NCI-H82 (cell line): ENCODE measurements around the gene SLC26A11.
"Not testable (repeated sequence)": the region's sequence is repeated elsewhere in the genome, so short reads cannot be mapped to it uniquely, and the experiment has no call there.

Experiments
- DNase-seq: peaks from one replicate; lab custom pipeline; 2025; lab: John Stamatoyannopoulos, UW

SLC26A11 gene

DNA sequence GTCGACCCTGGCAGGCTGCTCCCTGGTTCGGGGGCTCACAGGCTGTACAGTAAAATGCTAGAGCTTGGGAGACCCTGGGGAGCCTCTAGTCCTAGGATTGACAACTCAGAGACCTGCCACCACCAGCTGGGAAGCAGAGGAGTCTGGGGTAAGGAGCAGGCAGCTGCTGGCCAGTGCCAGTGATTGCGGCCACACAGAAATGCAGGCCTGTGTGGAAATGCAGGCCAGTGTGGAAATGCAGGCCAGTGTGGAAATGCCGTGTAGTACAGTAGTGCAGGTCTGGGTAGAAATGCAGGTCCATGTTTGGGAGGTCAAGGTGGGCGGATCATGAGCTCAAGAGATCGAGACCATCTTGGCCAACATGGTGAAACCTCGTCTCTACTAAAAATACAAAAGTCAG is 23.6 kb upstream of the SLC26A11 start:
- DNase-seq, result no peak

DNA sequence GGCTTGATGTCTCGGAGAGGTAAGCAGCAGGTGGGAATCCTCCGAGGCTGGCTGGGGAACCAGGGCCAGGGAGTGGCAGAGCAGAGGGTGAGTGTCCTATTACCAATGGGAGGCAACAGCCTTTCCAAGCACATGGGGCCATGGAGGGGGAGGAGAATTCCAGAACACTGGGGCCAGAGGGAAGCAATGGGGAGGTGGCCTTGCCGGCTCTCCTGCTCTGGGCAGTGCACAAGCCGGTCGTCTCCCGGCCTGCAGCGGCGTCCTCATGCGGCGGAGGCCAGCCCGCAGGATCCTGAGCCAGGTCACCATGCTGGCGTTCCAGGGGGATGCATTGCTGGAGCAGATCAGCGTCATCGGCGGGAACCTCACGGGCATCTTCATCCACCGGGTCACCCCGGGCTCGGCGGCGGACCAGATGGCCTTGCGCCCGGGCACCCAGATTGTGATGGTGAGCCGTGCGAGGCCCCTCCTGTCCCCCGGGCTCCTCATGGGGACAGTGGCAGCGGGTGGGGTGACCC is 22.0 kb upstream of the SLC26A11 start:
- DNase-seq, result peak; percentile 17

DNA sequence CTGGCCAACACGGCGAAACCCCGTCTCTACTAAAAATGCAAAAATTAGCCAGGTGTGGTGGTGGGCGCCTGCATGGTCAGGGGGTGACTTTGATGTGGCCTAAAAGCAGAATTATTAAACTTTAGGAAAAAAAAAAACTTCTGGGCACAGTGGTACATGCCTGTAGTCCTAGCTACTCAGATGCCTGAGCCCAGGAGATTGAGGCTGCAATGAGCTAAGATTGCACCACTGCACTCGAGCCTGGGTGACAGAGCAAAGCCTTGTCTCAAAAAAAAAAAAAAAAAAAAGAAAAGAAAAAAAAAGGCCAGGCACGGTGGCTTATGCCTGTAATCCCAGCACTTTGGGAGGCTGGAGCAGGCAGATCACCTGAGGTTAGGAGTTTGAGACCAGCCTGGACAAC is 20.9 kb upstream of the SLC26A11 start:
- not testable (repeated sequence) for DNase-seq

DNA sequence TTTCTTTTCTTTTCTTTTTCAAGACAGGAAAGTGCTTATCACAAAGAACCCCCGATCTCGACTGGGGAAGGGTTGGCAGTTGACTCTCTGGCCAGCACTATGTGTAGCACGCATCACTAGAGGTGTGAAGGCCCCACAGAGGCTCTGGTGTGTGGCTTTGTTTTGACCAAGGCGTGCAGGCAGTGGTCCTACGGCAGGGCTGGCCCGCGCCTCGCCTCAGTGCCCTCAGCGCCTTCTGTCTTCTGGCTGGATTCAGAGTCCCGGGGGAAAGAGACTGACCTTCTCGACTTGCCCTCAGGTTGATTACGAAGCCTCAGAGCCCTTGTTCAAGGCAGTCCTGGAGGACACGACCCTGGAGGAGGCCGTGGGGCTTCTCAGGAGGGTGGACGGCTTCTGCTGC is 18.8 kb upstream of the SLC26A11 start:
- DNase-seq, result no peak

DNA sequence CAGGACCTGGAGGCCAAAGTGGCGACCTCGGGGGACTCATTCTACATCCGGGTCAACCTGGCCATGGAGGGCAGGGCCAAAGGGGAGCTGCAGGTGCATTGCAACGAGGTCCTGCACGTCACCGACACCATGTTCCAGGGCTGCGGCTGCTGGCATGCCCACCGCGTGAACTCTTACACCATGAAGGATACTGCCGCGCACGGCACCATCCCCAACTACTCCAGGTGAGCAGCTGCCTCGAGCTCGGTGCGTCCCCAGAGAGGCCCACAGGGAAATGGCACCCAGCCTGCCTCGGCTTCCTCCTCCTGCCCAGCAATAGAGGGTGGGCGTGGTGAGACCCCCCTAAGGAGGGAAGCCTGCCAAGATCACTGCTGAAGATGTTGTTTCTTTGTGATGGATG is 18.0 kb upstream of the SLC26A11 start:
- no peak for DNase-seq

DNA sequence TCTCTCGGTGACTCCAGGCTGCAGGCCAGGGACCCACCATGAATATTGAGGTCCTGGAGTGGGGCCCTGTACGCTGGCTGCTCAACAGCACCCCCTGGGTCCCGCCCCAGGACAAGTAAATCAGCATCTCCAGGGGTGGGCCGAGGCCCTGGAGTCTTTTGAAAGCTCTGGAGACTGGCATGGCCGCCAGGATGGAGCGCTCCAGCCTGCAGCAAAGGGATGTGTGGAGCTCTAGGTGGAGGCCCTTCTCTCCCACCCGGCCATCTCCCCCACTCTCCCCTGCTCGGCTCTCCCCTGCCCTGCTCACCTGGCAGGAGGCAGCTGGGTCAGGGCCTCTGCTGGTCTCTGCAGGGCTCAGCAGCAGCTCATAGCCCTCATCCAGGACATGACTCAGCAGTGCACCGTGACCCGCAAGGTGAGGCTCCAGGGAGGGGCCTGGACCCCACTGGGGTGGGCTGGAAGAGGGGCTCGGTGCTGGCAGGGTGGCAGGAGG is 16.7 kb upstream of the SLC26A11 start:
- no peak for DNase-seq

DNA sequence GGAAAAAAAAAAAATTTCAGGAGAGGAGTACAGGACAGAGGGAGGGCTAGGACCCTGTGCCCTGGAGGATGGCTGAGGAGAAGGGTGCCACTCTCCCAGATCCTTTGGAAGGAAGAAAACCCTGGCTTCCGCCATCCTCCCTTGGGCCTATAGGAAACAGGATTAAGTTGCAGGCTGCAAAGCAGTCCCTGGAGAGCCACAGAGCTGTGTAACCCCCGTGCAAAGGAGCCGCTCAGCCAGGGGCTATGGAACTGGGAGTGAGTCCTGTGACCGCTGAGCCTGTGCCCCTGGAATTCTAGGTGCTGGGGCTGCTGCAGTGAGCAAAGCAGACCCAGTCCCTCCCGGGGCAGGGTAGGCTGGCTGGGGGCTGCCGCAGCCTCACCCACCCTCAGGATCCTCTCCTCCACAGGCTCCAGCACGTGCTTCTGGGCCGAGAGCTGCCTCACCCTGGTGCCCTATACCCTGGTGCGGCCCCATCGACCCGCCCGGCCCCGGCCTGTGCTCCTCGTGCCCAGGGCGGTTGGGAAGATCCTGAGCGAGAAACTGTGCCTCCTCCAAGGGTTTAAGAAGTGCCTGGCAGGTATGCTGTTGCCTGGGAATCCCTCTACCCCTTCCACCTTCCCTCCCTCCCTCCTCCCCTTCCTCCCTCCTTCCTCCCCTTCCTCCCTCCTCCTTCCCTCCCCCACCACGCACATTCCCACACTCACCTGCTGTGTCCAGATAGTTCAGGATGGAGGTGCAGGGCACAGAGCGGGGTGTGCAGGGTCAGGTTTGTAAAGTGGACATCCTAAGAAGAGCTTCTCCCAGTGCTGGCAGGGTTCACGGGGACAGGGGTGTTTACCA is 15.4 kb upstream of the SLC26A11 start:
- DNase-seq, result peak; percentile 85

DNA sequence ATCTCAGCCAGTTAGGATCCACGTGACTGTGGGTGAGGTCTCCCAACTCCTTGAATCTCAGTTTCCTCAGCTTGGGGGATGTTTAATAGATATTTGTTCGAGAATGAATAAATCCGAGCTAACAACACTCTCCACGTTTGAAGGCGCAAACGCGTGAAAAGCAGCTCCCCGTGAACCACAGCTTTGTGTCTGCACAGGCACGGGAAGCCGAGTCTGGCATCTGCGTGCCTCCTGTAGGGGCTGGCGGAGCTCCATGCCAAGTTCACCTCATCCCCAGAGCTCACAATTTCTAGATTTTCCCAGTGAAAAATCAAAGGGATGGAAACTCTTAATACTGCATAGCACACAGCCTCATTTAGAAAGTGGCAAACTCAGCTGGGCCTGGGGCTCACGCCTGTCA is 14.4 kb upstream of the SLC26A11 start:
- DNase-seq, result no peak

DNA sequence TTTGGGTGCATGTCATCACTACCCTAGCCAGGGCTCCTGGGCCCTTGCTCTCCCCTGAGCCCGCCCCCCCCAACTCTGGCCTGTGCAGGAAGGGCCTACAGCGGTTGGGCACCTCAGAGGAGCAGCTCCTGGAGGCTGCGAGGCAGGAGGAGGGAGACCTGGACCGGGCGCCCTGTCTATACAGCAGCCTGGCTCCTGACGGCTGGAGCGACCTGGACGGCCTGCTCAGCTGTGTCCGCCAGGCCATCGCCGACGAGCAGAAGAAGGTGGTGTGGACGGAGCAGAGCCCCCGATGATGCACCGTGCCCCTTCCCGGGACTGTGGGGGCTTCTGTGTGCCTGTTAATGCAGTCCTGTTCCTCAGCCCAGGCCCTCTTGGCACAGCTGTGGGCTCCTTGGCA is 12.2 kb upstream of the SLC26A11 start:
- DNase-seq, result no peak

DNA sequence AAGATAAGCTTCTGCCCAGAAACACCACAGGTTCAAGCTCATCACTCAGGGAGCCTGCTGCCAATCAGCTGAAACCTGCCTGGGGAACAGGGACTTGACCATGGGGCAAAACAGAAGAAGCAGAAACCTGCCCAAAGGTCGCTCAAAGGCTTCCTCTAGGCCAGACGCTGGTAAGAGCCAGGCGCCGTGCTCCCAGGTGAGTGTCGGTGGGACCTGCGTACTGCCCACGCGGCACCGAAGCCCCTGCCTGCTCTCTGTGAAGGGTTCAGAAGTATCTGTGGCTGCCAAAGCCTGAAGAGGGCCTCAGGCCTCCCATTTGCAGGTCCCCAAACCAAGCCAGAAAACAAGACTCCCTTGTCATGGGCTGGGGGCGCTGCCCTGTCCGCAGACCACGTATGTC is 10.5 kb upstream of the SLC26A11 start:
- DNase-seq, result no peak

DNA sequence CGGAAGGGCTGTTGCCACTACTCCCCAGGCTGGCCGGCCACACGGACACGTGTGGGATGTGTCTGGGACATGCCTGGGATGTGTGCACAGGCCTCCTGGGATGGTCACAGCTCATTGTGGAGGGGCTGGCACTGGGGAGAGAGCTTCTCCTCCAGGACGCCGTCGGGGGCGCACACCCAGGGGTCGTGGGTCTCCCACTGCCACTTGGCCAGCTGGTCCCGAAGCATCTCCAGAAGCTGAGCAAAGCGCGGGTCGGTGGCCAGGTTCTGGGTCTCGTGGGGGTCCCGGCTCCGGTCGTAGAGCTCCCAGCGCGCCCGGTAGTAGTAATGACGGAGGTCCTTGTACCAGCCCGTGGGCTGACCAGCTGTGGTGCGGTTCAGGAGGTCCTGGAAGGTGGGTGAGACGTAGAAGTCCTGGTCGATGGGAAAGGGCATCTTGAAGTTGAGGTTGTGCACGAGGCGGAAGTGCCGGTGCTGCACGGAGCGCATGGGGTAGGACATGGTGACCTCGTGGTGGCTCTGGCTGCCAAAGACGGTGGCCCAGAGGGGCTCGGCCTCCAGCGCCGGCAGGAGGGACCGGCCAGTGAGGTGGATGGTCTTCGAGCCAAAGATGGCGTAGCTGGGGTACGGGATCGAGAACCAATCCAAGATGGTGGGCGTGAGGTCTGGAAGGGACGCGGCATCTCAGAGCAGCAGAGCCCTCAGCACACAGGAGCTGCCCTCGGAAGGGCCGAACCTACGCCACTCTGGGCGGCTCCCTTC is 9.7 kb upstream of the SLC26A11 start:
- DNase-seq, result no peak

DNA sequence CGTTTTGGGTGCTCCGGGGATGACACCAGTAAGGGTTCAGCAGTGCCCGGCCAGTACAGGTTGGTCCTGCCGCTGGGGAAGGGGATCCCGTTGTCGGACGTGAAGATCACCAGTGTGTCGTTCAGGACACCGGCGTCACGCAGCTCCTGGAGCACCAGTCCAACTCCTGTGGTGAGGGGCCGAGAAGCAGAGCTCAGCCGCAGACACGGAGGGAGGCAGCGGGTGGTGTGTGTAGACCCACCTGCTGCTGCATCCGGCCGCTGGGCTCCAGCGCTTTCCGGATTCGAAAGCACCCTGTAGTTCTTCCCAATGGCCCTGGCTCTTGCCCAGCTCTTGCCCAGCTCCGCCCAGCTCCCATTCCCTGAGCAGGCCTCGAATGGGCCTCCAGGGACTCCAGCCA is 8.1 kb upstream of the SLC26A11 start:
- no peak for DNase-seq

DNA sequence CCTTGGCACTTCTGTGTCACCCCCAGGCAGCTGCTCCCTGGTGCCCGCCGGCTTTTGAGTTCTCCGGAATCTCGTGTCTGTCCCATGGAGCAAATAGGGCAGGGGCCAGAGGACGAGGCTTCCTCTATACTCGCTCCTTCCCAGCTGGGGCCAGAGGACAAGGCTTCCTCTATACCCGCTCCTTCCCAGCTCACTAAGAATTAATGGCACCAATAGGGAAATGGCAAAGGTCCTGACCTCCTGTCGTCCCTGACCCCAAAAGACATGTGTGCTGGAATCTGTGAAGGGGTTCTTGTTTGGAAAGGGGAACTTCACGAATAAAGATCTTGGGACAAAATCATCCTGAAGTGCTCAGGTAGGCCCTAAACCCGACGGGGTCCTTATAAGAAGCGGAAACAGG is 7.7 kb upstream of the SLC26A11 start:
- no peak for DNase-seq

DNA sequence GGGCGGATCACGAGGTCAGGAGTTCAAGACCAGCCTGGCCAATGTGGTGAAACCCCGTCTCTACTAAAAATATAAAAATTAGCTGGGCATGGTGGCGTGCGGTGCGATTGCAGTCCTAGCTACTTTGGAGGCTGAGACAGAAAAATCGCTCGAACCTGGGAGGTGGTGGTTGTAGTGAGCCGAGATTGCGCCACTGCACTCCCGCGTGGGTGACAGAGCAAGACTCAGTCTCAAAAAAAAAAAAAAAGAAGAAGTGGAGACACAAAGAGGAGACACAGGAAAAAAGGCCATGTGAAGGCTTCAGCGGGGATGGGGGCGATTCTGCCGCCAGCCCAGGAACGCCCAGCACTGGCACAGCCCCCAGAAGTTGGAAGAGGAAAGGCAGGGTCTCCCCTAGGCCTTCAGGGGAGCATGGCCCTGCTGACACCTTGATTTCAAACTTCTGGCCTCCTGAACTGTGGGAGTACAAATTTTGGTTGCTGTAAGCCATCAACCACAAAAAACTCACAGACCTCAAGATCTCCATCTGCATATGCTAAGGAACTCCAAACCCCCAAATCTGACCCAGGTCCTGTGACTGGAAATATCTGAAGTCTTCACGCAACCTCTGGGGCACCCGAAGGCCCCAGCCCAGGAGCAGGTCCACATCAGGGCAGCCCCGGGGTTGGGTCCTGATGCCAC is 7.1 kb upstream of the SLC26A11 start:
- no peak for DNase-seq

DNA sequence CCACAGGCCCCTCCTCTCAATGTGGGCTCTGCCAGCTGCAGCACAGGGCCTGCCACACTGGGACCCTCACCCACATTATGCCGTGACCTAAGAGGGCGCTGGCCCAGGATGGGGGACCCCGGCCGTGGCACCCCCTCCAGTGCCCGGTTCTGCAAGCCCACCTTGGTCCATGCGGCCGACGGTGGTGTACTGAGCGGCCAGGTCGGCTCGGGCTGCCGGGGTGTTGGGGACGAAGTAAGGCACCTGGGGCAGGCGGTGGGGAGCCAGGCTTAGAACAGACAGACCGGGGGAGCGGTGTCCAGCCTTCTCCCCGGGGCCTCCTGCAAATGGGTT is 6.6 kb upstream of the SLC26A11 start:
- no peak for DNase-seq

DNA sequence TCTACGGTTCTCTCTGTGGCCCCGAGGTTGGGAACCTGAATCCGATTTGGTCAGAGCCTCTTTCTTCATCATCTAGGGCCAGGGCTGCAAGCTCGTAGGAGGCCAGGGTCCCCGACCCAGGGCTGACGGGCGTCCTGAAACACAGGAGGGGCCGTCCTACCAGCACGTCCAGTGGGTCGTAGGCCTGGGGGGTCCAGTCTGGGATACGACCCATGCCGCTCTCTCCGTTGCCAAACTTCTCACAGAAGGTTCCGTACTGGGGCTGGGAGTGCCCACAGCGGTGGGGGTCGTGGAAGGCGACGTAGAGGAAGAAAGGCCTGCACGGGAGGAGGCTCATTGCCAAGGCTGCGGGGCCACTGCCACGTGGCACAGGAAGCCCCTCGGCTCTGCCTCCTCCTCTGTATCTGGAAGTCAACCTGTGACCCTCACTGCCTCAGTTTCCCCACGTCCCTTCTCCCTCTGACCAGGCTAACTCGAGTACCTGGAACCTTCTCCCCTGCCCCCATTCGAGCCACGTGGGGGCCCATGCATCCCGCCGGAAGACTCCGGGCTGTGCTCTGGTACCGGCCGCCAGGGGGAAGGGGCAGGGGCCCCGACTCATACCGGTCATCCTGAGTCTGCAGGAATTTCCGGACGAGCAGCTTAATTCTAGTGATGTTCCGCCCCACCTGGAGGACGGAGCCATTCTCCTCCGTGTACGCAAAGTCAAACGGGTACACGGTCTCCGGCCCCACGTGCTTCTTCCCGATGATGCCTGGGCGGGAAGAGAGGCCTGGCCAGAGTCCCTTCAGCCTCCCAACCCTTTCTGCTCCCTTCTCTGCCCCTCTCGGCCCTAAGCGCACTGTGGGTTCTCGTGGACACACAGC is 6.0 kb upstream of the SLC26A11 start:
- no peak for DNase-seq

DNA sequence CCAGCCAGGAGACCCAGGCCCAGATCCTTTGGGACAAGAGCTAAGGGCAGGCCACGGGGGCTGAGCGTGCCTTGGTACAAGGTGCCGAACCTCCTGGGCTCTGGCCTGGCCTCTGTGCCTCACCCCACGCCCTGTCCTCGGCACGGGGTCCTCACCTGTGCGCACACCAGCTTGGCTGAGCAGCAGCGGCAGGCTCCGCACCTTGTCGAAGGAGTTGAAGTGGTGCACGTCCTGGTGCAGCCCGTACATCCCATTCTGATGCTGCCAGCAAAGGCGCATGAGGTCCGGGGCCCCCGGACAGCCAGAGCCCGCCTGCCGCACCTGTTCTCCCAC is 5.4 kb upstream of the SLC26A11 start:
- DNase-seq, result no peak

DNA sequence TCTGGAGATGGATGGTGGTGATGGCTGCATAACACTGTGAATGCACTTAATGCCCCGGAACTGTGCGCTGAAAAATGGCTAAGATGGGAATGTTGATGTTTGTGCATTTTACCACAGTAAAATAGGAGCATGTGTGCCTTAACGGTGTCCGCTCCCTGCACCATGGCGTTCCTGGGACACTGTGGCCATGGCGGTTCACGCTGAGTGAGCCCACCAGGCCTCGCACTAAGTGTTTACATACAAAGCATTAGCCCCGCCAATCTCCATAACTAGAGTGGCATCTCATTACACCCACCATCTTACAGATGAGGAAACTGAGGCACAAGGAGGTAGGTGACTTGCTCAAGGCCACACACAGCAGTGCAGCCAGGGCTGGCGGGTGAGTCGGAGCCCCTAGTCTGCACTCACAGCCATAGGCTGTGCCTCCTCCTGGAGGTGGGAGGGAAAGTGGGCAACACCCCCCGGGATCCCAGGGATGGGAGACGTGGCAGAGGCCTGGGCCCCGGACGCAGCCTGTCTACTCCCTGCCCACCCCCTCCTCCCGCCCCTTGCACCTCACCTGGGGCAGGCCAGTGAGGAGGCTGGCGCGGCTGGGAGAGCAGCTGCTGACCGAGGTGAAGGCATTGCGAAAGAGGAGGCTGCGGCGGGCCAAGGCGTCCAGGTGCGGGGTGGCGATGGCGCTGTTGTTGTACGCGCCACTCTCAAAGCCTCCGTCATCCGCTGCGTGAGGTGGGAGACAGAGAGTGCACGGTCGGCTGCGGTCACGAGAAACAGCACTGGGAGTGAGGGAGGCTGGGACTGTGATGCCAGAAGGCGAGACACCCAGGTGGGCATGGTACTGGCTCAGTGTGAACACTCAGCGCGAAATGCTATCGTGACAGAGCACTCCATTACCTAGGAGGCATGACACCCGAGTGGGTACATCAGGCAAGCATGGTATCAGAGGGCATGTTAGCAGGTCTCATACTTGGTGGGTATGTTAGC is 3.5 kb upstream of the SLC26A11 start:
- no peak for DNase-seq

DNA sequence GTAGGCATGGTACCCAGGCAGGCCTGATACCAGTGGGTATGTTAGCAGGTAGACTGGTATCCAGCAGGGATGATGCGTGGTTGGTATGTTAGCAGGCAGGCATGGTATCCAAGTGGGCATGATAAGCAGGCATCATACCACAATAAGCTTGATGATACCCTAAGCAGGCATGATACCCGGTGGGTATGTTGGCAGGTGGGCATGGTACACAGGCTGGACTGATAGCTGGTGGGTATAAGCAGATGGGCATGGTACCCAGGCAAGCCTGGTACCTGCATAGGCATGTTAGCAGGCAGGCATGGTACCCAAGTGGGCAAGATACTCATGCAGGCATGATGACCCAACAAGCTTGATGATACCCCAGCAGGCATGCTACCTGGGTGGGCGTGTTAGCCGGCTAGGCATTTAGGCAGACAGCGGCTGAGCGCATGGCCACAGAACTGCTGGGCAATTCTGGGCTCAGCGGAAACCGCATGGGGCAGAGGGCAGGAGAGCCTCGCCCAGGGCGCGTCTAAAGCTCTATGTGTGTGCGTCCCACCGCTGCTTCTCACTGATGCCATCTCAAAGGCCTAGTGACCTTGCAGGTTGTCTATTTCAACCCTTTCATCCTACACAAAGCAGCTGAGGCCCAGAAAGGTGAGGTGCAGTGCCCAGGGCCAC is 2.4 kb upstream of the SLC26A11 start:
- DNase-seq, result no peak

DNA sequence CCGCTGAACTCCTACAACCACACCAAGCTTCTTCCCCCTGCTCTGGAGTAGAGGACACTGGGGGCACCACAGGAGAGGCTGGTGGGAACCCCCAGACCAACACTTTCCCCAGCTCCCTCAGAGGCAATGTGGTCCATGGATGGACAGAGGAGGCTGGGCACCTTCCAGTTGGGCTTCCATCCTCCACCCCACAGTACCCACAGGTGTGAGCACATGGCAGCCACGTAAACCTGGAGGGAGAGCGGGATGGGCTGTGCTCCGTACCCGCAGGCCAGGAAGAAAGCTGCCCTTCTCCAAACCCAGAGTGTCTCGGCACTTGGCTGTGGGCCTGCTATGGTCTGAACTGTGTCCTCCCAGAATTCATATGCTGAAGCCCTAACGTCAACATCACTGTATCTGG is 1.8 kb upstream of the SLC26A11 start:
- DNase-seq, result no peak
